GM12878 (cell line): ENCODE results near the gene HEYL. TPM values are rescaled to one million over a fixed set of nuclear protein-coding genes. Genes with fewer than 3 reads are reported as not detected.
A peak's percentile ranks its signal among the peaks of the same experiment; 100 is the strongest.

ENCODE experiments used
- BHLHE40 ChIP-seq, 2 experiments: fragments of 450-650 bp in 1 of 2; IDR thresholded peaks; 2 replicates each; pipeline ENCODE4 v1.6.1; 2011 to 2017; ENCODE audit warnings: low read depth in 2 of 2, borderline replicate concordance in 1 of 2, improper control_type of control experiment in 1 of 2, low read length in 1 of 2, mild to moderate bottlenecking in 1 of 2
- BMI1 ChIP-seq: fragments of 450-650 bp; IDR thresholded peaks from 2 replicates; pipeline ENCODE4 v1.6.1; 2016; ENCODE audit warnings: mild to moderate bottlenecking, moderate library complexity, borderline replicate concordance
- CHD1 ChIP-seq: IDR thresholded peaks from 2 replicates; pipeline ENCODE4 v1.6.1; 2012; ENCODE audit warnings: low read depth, low read length, improper control_type of control experiment
- CHD4 ChIP-seq: fragments of 200-600 bp; sonication (generic); IDR thresholded peaks from 2 replicates; pipeline ENCODE4 v1.6.1; 2016; ENCODE audit warnings: mild to moderate bottlenecking
- EGR1 ChIP-seq, 2 experiments: IDR thresholded peaks; 1 replicate in 1 of 2; 2 replicates in 1 of 2; pipeline ENCODE4 v1.6.1; 2011 to 2012; ENCODE audit warnings: low read depth in 2 of 2, low read length in 2 of 2, borderline replicate concordance in 1 of 2, mild to moderate bottlenecking in 1 of 2, moderate library complexity in 1 of 2
- FOXM1 ChIP-seq: IDR thresholded peaks from 2 replicates; pipeline ENCODE4 v1.6.1; 2012; ENCODE audit warnings: low read depth, mild to moderate bottlenecking, inconsistent platforms, low read length, moderate library complexity
- NR2F1 ChIP-seq: fragments of 450-650 bp; conservative IDR thresholded peaks from 2 replicates; pipeline ENCODE4 v1.6.1; 2017; ENCODE audit warnings: mild to moderate bottlenecking
- RB1 ChIP-seq: fragments of 450-650 bp; formaldehyde crosslinking; IDR thresholded peaks from 2 replicates; pipeline ENCODE4 v1.6.1; 2017; ENCODE audit warnings: mild to moderate bottlenecking, borderline replicate concordance
- RFX5 ChIP-seq: IDR thresholded peaks from 2 replicates; pipeline ENCODE4 v1.6.1; 2011; ENCODE audit warnings: low read depth, low read length, improper control_type of control experiment
- RUNX3 ChIP-seq: IDR thresholded peaks from 2 replicates; pipeline ENCODE4 v1.6.1; 2012; ENCODE audit warnings: low read length, inconsistent platforms
- SMC3 ChIP-seq: IDR thresholded peaks from 2 replicates; pipeline ENCODE4 v1.6.1; 2011; ENCODE audit warnings: low read length, improper control_type of control experiment, borderline replicate concordance
- SREBF1 ChIP-seq: IDR thresholded peaks from 2 replicates; pipeline ENCODE4 v1.6.1; 2012; ENCODE audit warnings: mild to moderate bottlenecking, low read length
- STAT1 ChIP-seq: fragments of 450-650 bp; conservative IDR thresholded peaks from 2 replicates; pipeline ENCODE4 v1.6.1; 2014; ENCODE audit warnings: antibody characterized with exemption, mild to moderate bottlenecking
- TARDBP ChIP-seq: IDR thresholded peaks from 2 replicates; pipeline ENCODE4 v1.6.1; 2016; ENCODE audit warnings: borderline replicate concordance
- YBX1 ChIP-seq: fragments of 450-650 bp; IDR thresholded peaks from 2 replicates; pipeline ENCODE4 v1.6.1; 2016; ENCODE audit warnings: antibody characterized with exemption
- ZNF592 ChIP-seq: fragments of 450-650 bp; IDR thresholded peaks from 2 replicates; pipeline ENCODE4 v1.6.1; 2017; ENCODE audit warnings: mild to moderate bottlenecking, moderate library complexity
- polyA plus RNA-seq, 11 experiments: library from polyadenylated mRNA; depleted of rRNA in 4 of 11; unstranded in 6 of 11; stranded (reverse) in 5 of 11; fragments of >200 nt; fragmentation: Nextera tagmentation in 4 of 11; fragmentation: Illumina TruSeq in 1 of 11; extraction: Ambion mirVana in 4 of 11; extraction: Trizol in 1 of 11; gene quantifications; 1 replicate in 1 of 11; 2 replicates in 10 of 11; pipeline versions ENCODE4 v1.2.1 to v1.2.3, GENCODE V29; 2011 to 2016; ENCODE audit warnings: inconsistent platforms in 2 of 11, missing spikeins in 2 of 11, low read depth in 1 of 11
- total RNA-seq, 4 experiments: library from RNA; depleted of rRNA in 3 of 4; stranded (reverse); fragments of >200 nt in 3 of 4; fragmentation: Illumina TruSeq in 1 of 4; extraction: Trizol in 1 of 4; gene quantifications; 2 replicates each; pipeline versions ENCODE4 v1.2.1 to v1.2.3, GENCODE V29; 2013 to 2021
- TF ChIP-seq, protein P1 (sequence below): IDR thresholded peaks from 2 replicates; pipeline ENCODE4 v1.6.1; 2012; ENCODE audit warnings: improper control_type of control experiment, low read depth, low read length; ENCODE audit not compliant: insufficient replicate concordance
- TF ChIP-seq, protein P2 (sequence below), 3 experiments: IDR thresholded peaks in 2 of 3; conservative IDR thresholded peaks in 1 of 3; 2 replicates each; pipeline ENCODE4 v1.5.1; 2011; ENCODE audit warnings: low read depth in 3 of 3, low read length in 3 of 3, mild to moderate bottlenecking in 3 of 3, control low read depth in 2 of 3, moderate library complexity in 2 of 3, inconsistent platforms in 1 of 3, mixed read lengths in 1 of 3; ENCODE audit not compliant: control insufficient read depth in 2 of 3, insufficient read depth in 1 of 3; ENCODE audit errors: extremely low read depth in 1 of 3
- TF ChIP-seq, protein P3 (sequence below): fragments of 450-650 bp; IDR thresholded peaks from 2 replicates; pipeline ENCODE4 v1.6.1; 2017; ENCODE audit warnings: borderline replicate concordance

Gene HEYL
- total and polyA plus RNA-seq, 10 of the 15 experiments (the other 5 are each of a cell fraction or from before 2014, with no cell fraction given): under 0.01 to 0.04 TPM; not detected in 8

DNA sequence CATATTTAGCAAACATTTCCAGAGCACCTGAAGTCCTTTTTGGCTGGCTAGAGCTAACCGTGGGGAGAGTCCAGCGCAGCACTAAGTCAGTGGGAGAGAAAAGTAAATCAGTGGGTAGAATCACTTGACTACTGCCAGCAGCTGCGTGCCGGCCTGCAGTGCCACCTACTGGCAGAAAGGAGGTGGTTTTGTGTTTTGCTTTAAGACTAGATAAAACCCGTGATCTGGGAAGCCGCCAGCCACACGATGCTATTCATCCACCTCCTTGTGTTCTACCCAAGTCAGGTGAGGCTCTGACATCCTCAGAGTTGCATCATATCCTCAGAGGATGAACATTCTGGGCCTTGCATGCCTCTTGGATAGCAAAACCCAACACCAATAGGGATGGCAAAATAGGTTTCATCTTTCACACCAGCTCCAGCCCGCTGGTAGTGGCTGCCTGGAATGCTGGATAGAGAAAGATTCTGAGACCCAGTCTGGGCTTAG, 14.1 kb upstream of the HEYL start (continued):
- no peak for TF ChIP-seq ZNF592
- no peak for TF ChIP-seq TARDBP
- no peak for TF ChIP-seq EGR1 (IDR thresholded peaks at IDR 0.05; ENCODE audit: borderline replicate concordance in 1 of 2, low read depth in 2 of 2, low read length in 2 of 2)
- TF ChIP-seq CHD1: no peak
- no peak for TF ChIP-seq SREBF1
- TF ChIP-seq, protein P1, sequence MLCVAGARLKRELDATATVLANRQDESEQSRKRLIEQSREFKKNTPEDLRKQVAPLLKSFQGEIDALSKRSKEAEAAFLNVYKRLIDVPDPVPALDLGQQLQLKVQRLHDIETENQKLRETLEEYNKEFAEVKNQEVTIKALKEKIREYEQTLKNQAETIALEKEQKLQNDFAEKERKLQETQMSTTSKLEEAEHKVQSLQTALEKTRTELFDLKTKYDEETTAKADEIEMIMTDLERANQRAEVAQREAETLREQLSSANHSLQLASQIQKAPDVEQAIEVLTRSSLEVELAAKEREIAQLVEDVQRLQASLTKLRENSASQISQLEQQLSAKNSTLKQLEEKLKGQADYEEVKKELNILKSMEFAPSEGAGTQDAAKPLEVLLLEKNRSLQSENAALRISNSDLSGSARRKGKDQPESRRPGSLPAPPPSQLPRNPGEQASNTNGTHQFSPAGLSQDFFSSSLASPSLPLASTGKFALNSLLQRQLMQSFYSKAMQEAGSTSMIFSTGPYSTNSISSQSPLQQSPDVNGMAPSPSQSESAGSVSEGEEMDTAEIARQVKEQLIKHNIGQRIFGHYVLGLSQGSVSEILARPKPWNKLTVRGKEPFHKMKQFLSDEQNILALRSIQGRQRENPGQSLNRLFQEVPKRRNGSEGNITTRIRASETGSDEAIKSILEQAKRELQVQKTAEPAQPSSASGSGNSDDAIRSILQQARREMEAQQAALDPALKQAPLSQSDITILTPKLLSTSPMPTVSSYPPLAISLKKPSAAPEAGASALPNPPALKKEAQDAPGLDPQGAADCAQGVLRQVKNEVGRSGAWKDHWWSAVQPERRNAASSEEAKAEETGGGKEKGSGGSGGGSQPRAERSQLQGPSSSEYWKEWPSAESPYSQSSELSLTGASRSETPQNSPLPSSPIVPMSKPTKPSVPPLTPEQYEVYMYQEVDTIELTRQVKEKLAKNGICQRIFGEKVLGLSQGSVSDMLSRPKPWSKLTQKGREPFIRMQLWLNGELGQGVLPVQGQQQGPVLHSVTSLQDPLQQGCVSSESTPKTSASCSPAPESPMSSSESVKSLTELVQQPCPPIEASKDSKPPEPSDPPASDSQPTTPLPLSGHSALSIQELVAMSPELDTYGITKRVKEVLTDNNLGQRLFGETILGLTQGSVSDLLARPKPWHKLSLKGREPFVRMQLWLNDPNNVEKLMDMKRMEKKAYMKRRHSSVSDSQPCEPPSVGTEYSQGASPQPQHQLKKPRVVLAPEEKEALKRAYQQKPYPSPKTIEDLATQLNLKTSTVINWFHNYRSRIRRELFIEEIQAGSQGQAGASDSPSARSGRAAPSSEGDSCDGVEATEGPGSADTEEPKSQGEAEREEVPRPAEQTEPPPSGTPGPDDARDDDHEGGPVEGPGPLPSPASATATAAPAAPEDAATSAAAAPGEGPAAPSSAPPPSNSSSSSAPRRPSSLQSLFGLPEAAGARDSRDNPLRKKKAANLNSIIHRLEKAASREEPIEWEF: no peak
- peak; percentile 86 for TF ChIP-seq SMC3
- no peak for TF ChIP-seq BMI1
- no peak for TF ChIP-seq NR2F1
- no peak for TF ChIP-seq STAT1
- TF ChIP-seq, protein P2, sequence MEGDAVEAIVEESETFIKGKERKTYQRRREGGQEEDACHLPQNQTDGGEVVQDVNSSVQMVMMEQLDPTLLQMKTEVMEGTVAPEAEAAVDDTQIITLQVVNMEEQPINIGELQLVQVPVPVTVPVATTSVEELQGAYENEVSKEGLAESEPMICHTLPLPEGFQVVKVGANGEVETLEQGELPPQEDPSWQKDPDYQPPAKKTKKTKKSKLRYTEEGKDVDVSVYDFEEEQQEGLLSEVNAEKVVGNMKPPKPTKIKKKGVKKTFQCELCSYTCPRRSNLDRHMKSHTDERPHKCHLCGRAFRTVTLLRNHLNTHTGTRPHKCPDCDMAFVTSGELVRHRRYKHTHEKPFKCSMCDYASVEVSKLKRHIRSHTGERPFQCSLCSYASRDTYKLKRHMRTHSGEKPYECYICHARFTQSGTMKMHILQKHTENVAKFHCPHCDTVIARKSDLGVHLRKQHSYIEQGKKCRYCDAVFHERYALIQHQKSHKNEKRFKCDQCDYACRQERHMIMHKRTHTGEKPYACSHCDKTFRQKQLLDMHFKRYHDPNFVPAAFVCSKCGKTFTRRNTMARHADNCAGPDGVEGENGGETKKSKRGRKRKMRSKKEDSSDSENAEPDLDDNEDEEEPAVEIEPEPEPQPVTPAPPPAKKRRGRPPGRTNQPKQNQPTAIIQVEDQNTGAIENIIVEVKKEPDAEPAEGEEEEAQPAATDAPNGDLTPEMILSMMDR (IDR thresholded peaks at IDR 0.05 in 2 of 3, conservative IDR thresholded peaks at IDR 0.05 in 1 of 3; ENCODE audit: control insufficient read depth in 2 of 3, extremely low read depth in 1 of 3, insufficient read depth in 1 of 3, low read depth in 3 of 3, low read length in 3 of 3): peak; percentile 87 to 91 (median 91)
- TF ChIP-seq, protein P3, sequence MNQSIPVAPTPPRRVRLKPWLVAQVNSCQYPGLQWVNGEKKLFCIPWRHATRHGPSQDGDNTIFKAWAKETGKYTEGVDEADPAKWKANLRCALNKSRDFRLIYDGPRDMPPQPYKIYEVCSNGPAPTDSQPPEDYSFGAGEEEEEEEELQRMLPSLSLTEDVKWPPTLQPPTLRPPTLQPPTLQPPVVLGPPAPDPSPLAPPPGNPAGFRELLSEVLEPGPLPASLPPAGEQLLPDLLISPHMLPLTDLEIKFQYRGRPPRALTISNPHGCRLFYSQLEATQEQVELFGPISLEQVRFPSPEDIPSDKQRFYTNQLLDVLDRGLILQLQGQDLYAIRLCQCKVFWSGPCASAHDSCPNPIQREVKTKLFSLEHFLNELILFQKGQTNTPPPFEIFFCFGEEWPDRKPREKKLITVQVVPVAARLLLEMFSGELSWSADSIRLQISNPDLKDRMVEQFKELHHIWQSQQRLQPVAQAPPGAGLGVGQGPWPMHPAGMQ: no peak
- no peak for TF ChIP-seq CHD4
- no peak for TF ChIP-seq YBX1
- peak; percentile 63 for TF ChIP-seq RUNX3
- TF ChIP-seq FOXM1: no peak
- TF ChIP-seq RB1: no peak
- TF ChIP-seq BHLHE40 (IDR thresholded peaks at IDR 0.05; ENCODE audit: borderline replicate concordance in 1 of 2, low read depth in 2 of 2, low read length in 1 of 2): peak; percentile 45 to 52; a peak in 2 of 4 replicates
- TF ChIP-seq RFX5: no peak
